Measurements from ENCODE around the gene LMOD3. TPM values are rescaled to one million over a fixed set of nuclear protein-coding genes. Genes with fewer than 3 reads are reported as not detected.

The LMOD3 gene
- total and polyA plus RNA-seq, 2 of the 8 experiments (the other 6 are each of a cell fraction or from before 2014, with no cell fraction given), result not detected

- TF ChIP-seq CHD7 (IDR thresholded peaks at IDR 0.05; ENCODE audit: insufficient replicate concordance, low read length) (no peak), CBX5 (IDR thresholded peaks at IDR 0.05; ENCODE audit: low read depth, low read length) (no peak), TEAD4 (IDR thresholded peaks at IDR 0.05; ENCODE audit: low read depth, low read length) (no peak), RFX5 (IDR thresholded peaks at IDR 0.05; ENCODE audit: borderline replicate concordance, low read depth, low read length) (no peak), BRCA1 (IDR thresholded peaks at IDR 0.05; ENCODE audit: low read depth, low read length) (no peak), JUND (IDR thresholded peaks at IDR 0.05; ENCODE audit: low read length) (no peak), POU5F1 (IDR thresholded peaks at IDR 0.05; ENCODE audit: low read depth, low read length) (no peak), SRF (IDR thresholded peaks at IDR 0.05; ENCODE audit: low read depth, low read length) (no peak), EP300 (IDR thresholded peaks at IDR 0.05; ENCODE audit: borderline replicate concordance in 1 of 2, low read depth in 2 of 2, low read length in 2 of 2) (no peak), HDAC6 (IDR thresholded peaks at IDR 0.05; ENCODE audit: low read depth, low read length) (no peak)
Measured at GRCh38 chr3:69085833-69086722, 36.3 kb downstream of the LMOD3 start (continued).

All from H1 (cell line).